Measurements from ENCODE around the gene ADGRB2.
A peak's percentile ranks its signal among the peaks of the same experiment; 100 is the strongest.

ADGRB2 gene

GRCh38 chr1:31733389-31734219 is 30.5 kb downstream of the ADGRB2 start:
- Mint-ChIP-seq H3K27me3 (peaks cover 6% of the 10 kb centered on the region), H3K4me3 (no peak overlapping the region), H3K27ac (no peak overlapping the region), H3K36me3 (no peaks in the 10 kb centered on the region), H3K9me3 (no peaks in the 10 kb centered on the region), H3K4me1 (peaks cover 7% of the 10 kb centered on the region)
- no peak for DNase-seq (ENCODE audit: low spot score in 2 of 2)
- ATAC-seq (ENCODE audit: low read depth), result no peak

GRCh38 chr1:31732751-31733289 is 31.3 kb downstream of the ADGRB2 start:
- ATAC-seq (ENCODE audit: low read depth), result no peak
- DNase-seq (ENCODE audit: low spot score in 2 of 2), result no peak
- H3K4me1 Mint-ChIP-seq, result peaks cover 7% of the 10 kb centered on the region
- no peaks in the 10 kb centered on the region for H3K36me3 Mint-ChIP-seq
- peaks cover 6% of the 10 kb centered on the region for H3K27me3 Mint-ChIP-seq
- no peak overlapping the region for H3K4me3 Mint-ChIP-seq
- H3K9me3 Mint-ChIP-seq, result no peaks in the 10 kb centered on the region
- H3K27ac Mint-ChIP-seq, result no peak overlapping the region

GRCh38 chr1:31732343-31732742 is 31.8 kb downstream of the ADGRB2 start:
- no peak overlapping the region for H3K4me3 Mint-ChIP-seq
- no peak for ATAC-seq (ENCODE audit: low read depth)

GRCh38 chr1:31731049-31731565 is 33.0 kb downstream of the ADGRB2 start:
- Mint-ChIP-seq H3K4me3 (no peak overlapping the region), H3K36me3 (no peaks in the 10 kb centered on the region), H3K27me3 (peaks cover 6% of the 10 kb centered on the region), H3K27ac (no peak overlapping the region), H3K9me3 (no peaks in the 10 kb centered on the region), H3K4me1 (peaks cover 2% of the 10 kb centered on the region)
- DNase-seq (ENCODE audit: low spot score in 2 of 2) (no peak), ATAC-seq (ENCODE audit: low read depth) (no peak)

More at GRCh38 chr1:31732343-31732742, 31.8 kb downstream of the ADGRB2 start:
- no peak for DNase-seq (ENCODE audit: low spot score in 2 of 2)
- peaks cover 6% of the 10 kb centered on the region for H3K27me3 Mint-ChIP-seq
- no peaks in the 10 kb centered on the region for H3K36me3 Mint-ChIP-seq
- H3K27ac Mint-ChIP-seq, result no peak overlapping the region
- no peaks in the 10 kb centered on the region for H3K9me3 Mint-ChIP-seq
- peaks cover 7% of the 10 kb centered on the region for H3K4me1 Mint-ChIP-seq

GRCh38 chr1:31730336-31731048 is 33.6 kb downstream of the ADGRB2 start:
- DNase-seq (ENCODE audit: low spot score in 2 of 2) (no peak), ATAC-seq (ENCODE audit: low read depth) (no peak)
- peaks cover 2% of the 10 kb centered on the region for H3K4me1 Mint-ChIP-seq
- no peak overlapping the region for H3K4me3 Mint-ChIP-seq
- no peaks in the 10 kb centered on the region for H3K36me3 Mint-ChIP-seq
- H3K27ac Mint-ChIP-seq, result no peak overlapping the region
- H3K9me3 Mint-ChIP-seq, result no peaks in the 10 kb centered on the region
- peaks cover 6% of the 10 kb centered on the region for H3K27me3 Mint-ChIP-seq

GRCh38 chr1:31727849-31728248 is 36.3 kb downstream of the ADGRB2 start:
- H3K9me3 Mint-ChIP-seq, result no peaks in the 10 kb centered on the region
- peaks cover 5% of the 10 kb centered on the region for H3K4me1 Mint-ChIP-seq
- DNase-seq (ENCODE audit: low spot score in 2 of 2) (no peak), ATAC-seq (ENCODE audit: low read depth) (no peak)
- H3K4me3 Mint-ChIP-seq, result no peak overlapping the region
- H3K36me3 Mint-ChIP-seq, result no peaks in the 10 kb centered on the region
- H3K27ac Mint-ChIP-seq, result no peak overlapping the region
- peaks cover 6% of the 10 kb centered on the region for H3K27me3 Mint-ChIP-seq

- ATAC-seq (ENCODE audit: low read depth) (no peak), DNase-seq (ENCODE audit: low spot score in 2 of 2) (no peak)
- Mint-ChIP-seq H3K36me3 (no peaks in the 10 kb centered on the region), H3K27me3 (peaks cover 11% of the 10 kb centered on the region), H3K9me3 (peaks cover 3% of the 10 kb centered on the region), H3K4me3 (no peak overlapping the region), H3K27ac (no peak overlapping the region), H3K4me1 (peaks cover 5% of the 10 kb centered on the region)
These were observed 36.9 kb downstream of the ADGRB2 start for GRCh38 chr1:31727195-31727594.

- H3K36me3 Mint-ChIP-seq, result no peaks in the 10 kb centered on the region
- no peak overlapping the region for H3K4me3 Mint-ChIP-seq
- peaks cover 3% of the 10 kb centered on the region for H3K9me3 Mint-ChIP-seq
- DNase-seq (ENCODE audit: low spot score in 2 of 2) (no peak), ATAC-seq (ENCODE audit: low read depth) (no peak)
- H3K4me1 Mint-ChIP-seq, result peaks cover 5% of the 10 kb centered on the region
- H3K27me3 Mint-ChIP-seq, result peaks cover 12% of the 10 kb centered on the region
- no peak overlapping the region for H3K27ac Mint-ChIP-seq
These were observed 37.4 kb downstream of the ADGRB2 start for GRCh38 chr1:31726715-31727114.

GRCh38 chr1:31725777-31726535 is 38.2 kb downstream of the ADGRB2 start:
- DNase-seq (ENCODE audit: low spot score in 2 of 2) (no peak), ATAC-seq (ENCODE audit: low read depth) (no peak)
- no peaks in the 10 kb centered on the region for H3K36me3 Mint-ChIP-seq
- H3K27me3 Mint-ChIP-seq, result peaks cover 14% of the 10 kb centered on the region
- H3K9me3 Mint-ChIP-seq, result peaks cover 3% of the 10 kb centered on the region
- no peak overlapping the region for H3K27ac Mint-ChIP-seq
- peaks cover 5% of the 10 kb centered on the region for H3K4me1 Mint-ChIP-seq
- no peak overlapping the region for H3K4me3 Mint-ChIP-seq

GRCh38 chr1:31725134-31725533 is 39.0 kb downstream of the ADGRB2 start:
- H3K36me3 Mint-ChIP-seq, result no peaks in the 10 kb centered on the region
- H3K4me3 Mint-ChIP-seq, result no peak overlapping the region
- no peak overlapping the region for H3K27ac Mint-ChIP-seq
- peaks cover 14% of the 10 kb centered on the region for H3K27me3 Mint-ChIP-seq
- DNase-seq (ENCODE audit: low spot score in 2 of 2), result no peak
- peaks cover 3% of the 10 kb centered on the region for H3K9me3 Mint-ChIP-seq
- H3K4me1 Mint-ChIP-seq, result peaks cover 5% of the 10 kb centered on the region
- ATAC-seq (ENCODE audit: low read depth), result no peak

- Mint-ChIP-seq H3K27ac (no peak overlapping the region), H3K4me3 (no peak overlapping the region), H3K27me3 (peaks cover 14% of the 10 kb centered on the region), H3K4me1 (peaks cover 5% of the 10 kb centered on the region), H3K36me3 (no peaks in the 10 kb centered on the region), H3K9me3 (peaks cover 3% of the 10 kb centered on the region)
- peak in 1 of 2 donors; percentile 39 for DNase-seq (ENCODE audit: low spot score in 2 of 2)
- ATAC-seq (ENCODE audit: low read depth), result no peak
These were observed 40.2 kb downstream of the ADGRB2 start for GRCh38 chr1:31723828-31724359.

- no peak for DNase-seq (ENCODE audit: low spot score in 2 of 2)
- H3K4me3 Mint-ChIP-seq, result no peak overlapping the region
- H3K36me3 Mint-ChIP-seq, result no peaks in the 10 kb centered on the region
- H3K27ac Mint-ChIP-seq, result no peak overlapping the region
- H3K4me1 Mint-ChIP-seq, result peaks cover 12% of the 10 kb centered on the region
- H3K9me3 Mint-ChIP-seq, result peaks cover 3% of the 10 kb centered on the region
- H3K27me3 Mint-ChIP-seq, result peaks cover 15% of the 10 kb centered on the region
- ATAC-seq (ENCODE audit: low read depth), result no peak
These were observed 45.7 kb downstream of the ADGRB2 start for GRCh38 chr1:31718327-31718897.

- H3K9me3 Mint-ChIP-seq, result peaks cover under 1% of the 10 kb centered on the region
- DNase-seq (ENCODE audit: low spot score in 2 of 2) (no peak), ATAC-seq (ENCODE audit: low read depth) (no peak)
- peaks cover 12% of the 10 kb centered on the region for H3K27me3 Mint-ChIP-seq
- H3K4me3 Mint-ChIP-seq, result no peak overlapping the region
- peaks cover 12% of the 10 kb centered on the region for H3K4me1 Mint-ChIP-seq
- no peaks in the 10 kb centered on the region for H3K36me3 Mint-ChIP-seq
- no peak overlapping the region for H3K27ac Mint-ChIP-seq
These were observed 46.8 kb downstream of the ADGRB2 start for GRCh38 chr1:31717341-31717740.

Data from memory B cell (primary cell).